Memory B cell (primary cell): ENCODE data around the gene MRGPRD.

ENCODE experiments used
- ATAC-seq: fragments of 150-1000 bp; cut with Tn5 transposase; 2 replicates; pipeline ENCODE4 v1.10.0; 2021; ENCODE audit warnings: low read depth, mild to moderate bottlenecking, moderate library complexity
- DNase-seq, 2 donors: peaks; one replicate each; pipeline ENCODE4 v3.0.0; 2022; ENCODE audit warnings: low spot score in 2 of 2
- H3K27ac Mint-ChIP-seq: one replicate; pipeline ENCODE4 v1.8.0; 2022; ENCODE audit warnings: mild to moderate bottlenecking, moderate library complexity, mixed read lengths
- H3K27me3 Mint-ChIP-seq: one replicate; pipeline ENCODE4 v1.8.0; 2022; ENCODE audit warnings: mixed read lengths
- H3K36me3 Mint-ChIP-seq: one replicate; pipeline ENCODE4 v1.8.0; 2022; ENCODE audit warnings: mild to moderate bottlenecking, mixed read lengths
- H3K4me1 Mint-ChIP-seq: one replicate; pipeline ENCODE4 v1.8.0; 2022; ENCODE audit warnings: mixed read lengths
- H3K4me3 Mint-ChIP-seq: one replicate; pipeline ENCODE4 v1.8.0; 2022; ENCODE audit warnings: mild to moderate bottlenecking, moderate library complexity, mixed read lengths
- H3K9me3 Mint-ChIP-seq: one replicate; pipeline ENCODE4 v1.8.0; 2022; ENCODE audit warnings: mixed read lengths

MRGPRD gene

GRCh38 chr11:68942751-68943271, 38.0 kb downstream of the MRGPRD start:
- H3K27me3 Mint-ChIP-seq, result no peaks in the 10 kb centered on the region
- no peak for DNase-seq
- H3K4me1 Mint-ChIP-seq, result no peaks in the 10 kb centered on the region
- H3K27ac Mint-ChIP-seq, result no peak overlapping the region
- no peak for ATAC-seq
- H3K4me3 Mint-ChIP-seq, result no peak overlapping the region
- H3K9me3 Mint-ChIP-seq, result no peaks in the 10 kb centered on the region
- H3K36me3 Mint-ChIP-seq, result peaks cover 10% of the 10 kb centered on the region

GRCh38 chr11:68942095-68942620, 38.6 kb downstream of the MRGPRD start:
- Mint-ChIP-seq H3K27me3 (no peaks in the 10 kb centered on the region), H3K36me3 (peaks cover 10% of the 10 kb centered on the region), H3K27ac (no peak overlapping the region), H3K4me1 (no peaks in the 10 kb centered on the region), H3K9me3 (no peaks in the 10 kb centered on the region), H3K4me3 (no peak overlapping the region)
- ATAC-seq, result no peak
- DNase-seq, result no peak

- no peak for ATAC-seq
- H3K36me3 Mint-ChIP-seq, result peaks cover 12% of the 10 kb centered on the region
Measured at GRCh38 chr11:68941324-68942094, 39.3 kb downstream of the MRGPRD start.

DNA sequence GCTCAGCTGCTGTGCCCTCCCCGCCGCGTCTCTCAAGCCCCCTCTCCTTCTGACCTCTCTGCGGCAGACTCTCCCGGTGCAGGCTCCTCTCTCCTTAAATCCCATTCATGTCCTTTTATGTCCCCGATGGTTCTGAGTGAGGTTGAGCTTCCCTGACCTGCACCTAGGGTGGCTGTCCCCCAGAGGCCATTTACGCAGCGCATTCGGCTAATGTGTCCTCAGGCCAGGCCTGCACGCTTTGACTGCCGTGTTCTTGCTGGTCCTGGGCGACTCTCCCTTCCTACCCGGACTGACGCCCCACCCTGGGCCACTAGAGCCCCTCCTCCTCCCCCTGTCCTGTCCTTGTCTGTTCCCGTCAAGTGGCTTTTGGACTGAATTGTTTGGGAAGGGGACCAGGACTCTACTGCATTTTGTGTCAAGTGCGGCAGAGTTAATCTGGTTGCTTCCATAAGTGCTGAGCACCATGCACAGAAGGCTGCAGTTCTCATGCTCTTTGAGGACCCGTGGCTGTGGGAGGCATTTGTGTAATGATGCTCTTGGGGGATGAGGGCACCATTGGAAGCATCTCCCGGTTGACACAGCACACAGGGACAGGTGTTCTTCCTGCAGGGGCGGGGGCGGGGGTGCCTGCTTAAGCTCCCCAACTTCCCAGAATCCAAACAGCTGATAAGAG, 40.0 kb downstream of the MRGPRD start:
- Mint-ChIP-seq H3K27me3 (no peaks in the 10 kb centered on the region), H3K27ac (no peak overlapping the region), H3K4me1 (no peaks in the 10 kb centered on the region), H3K36me3 (peaks cover 14% of the 10 kb centered on the region), H3K9me3 (no peaks in the 10 kb centered on the region), H3K4me3 (no peak overlapping the region)
- DNase-seq (no peak), ATAC-seq (no peak)

More at GRCh38 chr11:68941324-68942094, 39.3 kb downstream of the MRGPRD start:
- no peaks in the 10 kb centered on the region for H3K27me3 Mint-ChIP-seq
- H3K27ac Mint-ChIP-seq, result no peak overlapping the region
- H3K9me3 Mint-ChIP-seq, result no peaks in the 10 kb centered on the region
- H3K4me3 Mint-ChIP-seq, result no peak overlapping the region
- H3K4me1 Mint-ChIP-seq, result no peaks in the 10 kb centered on the region
- DNase-seq, result no peak

DNA sequence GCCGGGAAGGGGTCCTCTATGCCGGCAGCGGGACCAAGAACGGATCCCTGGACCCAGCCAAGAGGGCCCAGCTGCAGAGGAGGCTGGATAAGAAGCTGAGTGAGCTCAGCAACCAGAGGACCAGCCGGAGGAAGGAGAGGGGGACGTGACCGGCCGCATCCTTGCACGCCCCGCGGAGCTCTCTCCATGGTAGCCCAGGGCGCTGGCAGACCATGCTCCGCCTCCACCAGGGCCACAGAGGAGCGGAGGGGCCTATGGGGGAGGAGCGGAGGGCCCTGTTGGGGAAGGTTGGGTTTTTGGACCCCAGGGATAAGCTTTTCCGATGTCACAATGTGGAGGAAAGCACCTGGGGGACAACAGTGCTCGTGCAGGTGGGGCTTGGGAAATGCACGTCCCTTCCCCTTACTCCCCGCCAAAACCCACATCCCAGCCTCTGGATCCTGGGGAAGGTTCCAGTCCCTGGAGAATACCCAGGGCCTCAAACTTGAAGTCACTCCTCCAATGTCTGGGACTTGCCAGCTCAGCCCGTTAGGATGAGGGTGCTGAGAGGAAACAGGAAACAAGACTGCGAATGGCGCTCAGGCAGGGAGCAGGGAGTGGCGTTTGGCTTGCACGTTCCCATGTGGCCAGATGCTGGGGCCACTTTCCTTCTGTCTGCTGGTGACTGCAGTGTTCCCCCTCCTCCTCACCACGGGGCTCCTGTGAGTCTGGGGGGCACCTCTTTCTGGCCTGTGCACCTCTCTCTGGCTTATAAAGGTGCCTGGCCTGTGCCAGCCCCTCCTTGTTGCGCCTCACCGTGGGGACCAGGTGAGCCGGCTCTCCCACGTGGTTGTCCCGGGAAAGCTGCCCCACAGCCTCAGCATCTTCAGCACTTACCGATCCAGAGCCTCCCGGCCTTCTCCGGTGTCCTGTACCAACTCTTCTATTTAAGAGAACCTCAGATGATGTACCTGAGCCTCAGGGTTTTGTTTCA, 40.9 kb downstream of the MRGPRD start:
- Mint-ChIP-seq H3K4me3 (no peak overlapping the region), H3K9me3 (no peaks in the 10 kb centered on the region), H3K27ac (no peak overlapping the region), H3K4me1 (no peaks in the 10 kb centered on the region), H3K27me3 (no peaks in the 10 kb centered on the region), H3K36me3 (peaks cover 17% of the 10 kb centered on the region)
- DNase-seq, result no peak
- ATAC-seq, result no peak

- H3K4me3 Mint-ChIP-seq, result no peak overlapping the region
- no peaks in the 10 kb centered on the region for H3K27me3 Mint-ChIP-seq
- peaks cover 18% of the 10 kb centered on the region for H3K36me3 Mint-ChIP-seq
- H3K9me3 Mint-ChIP-seq, result no peaks in the 10 kb centered on the region
- DNase-seq, result no peak
- no peaks in the 10 kb centered on the region for H3K4me1 Mint-ChIP-seq
- no peak for ATAC-seq
- no peak overlapping the region for H3K27ac Mint-ChIP-seq
Measured at GRCh38 chr11:68938816-68939582, 41.8 kb downstream of the MRGPRD start.

DNA sequence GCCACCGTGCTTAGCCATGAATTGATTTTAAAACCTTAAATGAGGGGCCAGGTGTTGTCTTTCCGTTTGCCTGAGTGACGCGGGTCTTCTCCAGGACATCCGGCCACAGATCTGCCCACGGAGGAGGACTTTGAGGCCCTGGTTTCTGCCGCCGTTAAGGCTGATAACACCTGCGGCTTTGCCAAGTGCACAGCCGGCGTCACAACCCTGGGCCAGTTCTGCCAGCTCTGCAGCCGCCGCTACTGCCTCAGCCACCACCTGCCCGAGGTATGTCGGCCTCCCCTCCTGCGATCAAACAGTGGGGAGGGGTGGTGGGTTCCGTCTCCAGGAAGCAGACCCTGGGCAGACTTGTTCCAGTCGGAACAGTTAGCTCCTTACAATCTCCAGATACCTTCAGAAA, 42.7 kb downstream of the MRGPRD start:
- H3K4me1 Mint-ChIP-seq, result no peaks in the 10 kb centered on the region
- no peak overlapping the region for H3K27ac Mint-ChIP-seq
- H3K36me3 Mint-ChIP-seq, result peaks cover 18% of the 10 kb centered on the region
- no peaks in the 10 kb centered on the region for H3K9me3 Mint-ChIP-seq
- DNase-seq, result no peak
- H3K27me3 Mint-ChIP-seq, result no peaks in the 10 kb centered on the region
- H3K4me3 Mint-ChIP-seq, result no peak overlapping the region
- no peak for ATAC-seq

DNA sequence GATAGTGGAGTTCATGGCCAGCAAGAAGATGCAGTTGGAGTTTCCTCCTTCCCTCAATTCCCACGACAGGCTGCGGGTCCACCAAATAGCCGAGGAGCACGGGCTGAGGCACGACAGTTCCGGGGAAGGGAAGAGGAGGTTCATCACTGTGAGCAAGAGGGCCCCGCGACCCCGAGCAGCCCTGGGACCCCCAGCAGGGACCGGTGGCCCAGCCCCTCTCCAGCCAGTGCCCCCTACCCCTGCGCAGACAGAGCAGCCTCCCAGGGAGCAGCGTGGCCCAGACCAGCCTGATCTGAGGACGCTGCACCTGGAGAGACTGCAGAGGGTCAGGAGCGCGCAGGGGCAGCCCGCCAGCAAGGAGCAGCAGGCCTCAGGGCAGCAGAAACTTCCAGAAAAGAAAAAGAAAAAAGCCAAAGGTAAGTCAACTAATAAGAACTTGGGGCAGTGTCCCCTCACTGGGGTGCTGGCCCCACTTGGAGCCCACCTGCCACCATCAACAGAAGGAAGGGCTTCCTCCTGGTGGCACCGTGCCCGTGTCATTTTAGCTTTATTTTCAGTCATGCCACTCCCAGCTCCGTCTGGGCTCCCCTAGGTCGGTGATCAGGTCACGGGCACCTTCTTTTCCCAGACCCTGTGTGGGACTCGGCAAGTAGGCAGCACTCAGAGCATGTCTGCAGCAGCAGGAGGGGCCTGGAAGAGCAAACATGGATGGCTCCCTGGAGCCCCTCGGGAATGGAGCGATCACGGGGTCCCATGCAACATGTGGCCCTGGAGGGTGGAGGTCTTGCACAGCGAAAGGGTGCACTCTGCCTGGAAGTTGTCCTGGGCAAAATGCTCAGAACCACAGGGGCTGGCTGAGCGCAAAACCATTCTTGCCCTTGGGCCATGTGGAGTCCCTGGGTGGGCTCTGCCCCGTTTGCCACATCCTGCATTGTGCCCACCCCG, 43.8 kb downstream of the MRGPRD start:
- Mint-ChIP-seq H3K4me3 (no peak overlapping the region), H3K27me3 (no peaks in the 10 kb centered on the region), H3K36me3 (peaks cover 20% of the 10 kb centered on the region), H3K9me3 (no peaks in the 10 kb centered on the region), H3K27ac (no peak overlapping the region), H3K4me1 (no peaks in the 10 kb centered on the region)
- DNase-seq (no peak), ATAC-seq (no peak)

GRCh38 chr11:68936358-68936636, 44.5 kb downstream of the MRGPRD start:
- no peak for ATAC-seq
- H3K36me3 Mint-ChIP-seq, result peaks cover 24% of the 10 kb centered on the region
- no peak overlapping the region for H3K27ac Mint-ChIP-seq
- no peaks in the 10 kb centered on the region for H3K4me1 Mint-ChIP-seq
- no peaks in the 10 kb centered on the region for H3K9me3 Mint-ChIP-seq
- no peak overlapping the region for H3K4me3 Mint-ChIP-seq
- no peaks in the 10 kb centered on the region for H3K27me3 Mint-ChIP-seq
- DNase-seq, result no peak

- DNase-seq (no peak), ATAC-seq (no peak)
- Mint-ChIP-seq H3K4me3 (no peak overlapping the region), H3K27ac (no peak overlapping the region), H3K27me3 (no peaks in the 10 kb centered on the region), H3K4me1 (no peaks in the 10 kb centered on the region), H3K9me3 (no peaks in the 10 kb centered on the region), H3K36me3 (peaks cover 22% of the 10 kb centered on the region)
Measured at GRCh38 chr11:68935516-68936357, 45.0 kb downstream of the MRGPRD start.

- Mint-ChIP-seq H3K9me3 (no peaks in the 10 kb centered on the region), H3K4me1 (no peaks in the 10 kb centered on the region), H3K27me3 (no peaks in the 10 kb centered on the region), H3K36me3 (peaks cover 25% of the 10 kb centered on the region), H3K27ac (no peak overlapping the region), H3K4me3 (no peak overlapping the region)
- no peak for DNase-seq
- ATAC-seq, result no peak
Measured at GRCh38 chr11:68935066-68935465, 45.7 kb downstream of the MRGPRD start.

DNA sequence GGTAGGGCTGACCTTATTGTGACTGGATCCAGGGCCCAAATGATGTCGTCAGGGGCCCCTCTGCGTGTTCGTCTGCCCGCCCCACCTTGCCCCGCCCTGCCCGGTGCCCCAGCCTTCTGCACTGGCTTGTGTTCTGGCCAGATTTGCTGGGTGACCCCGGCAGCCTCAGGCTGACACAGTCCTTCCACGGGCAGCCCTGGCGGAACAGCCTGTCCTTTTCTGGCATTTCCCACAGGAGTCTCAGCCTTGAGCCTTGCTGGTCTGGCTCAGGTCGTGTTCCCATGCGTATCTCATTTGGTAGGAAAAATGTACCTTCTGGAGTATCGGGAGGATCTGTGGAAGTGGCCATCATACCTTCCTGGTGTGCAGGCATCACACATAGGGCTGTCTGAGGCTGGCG, 46.1 kb downstream of the MRGPRD start:
- DNase-seq, result no peak
- Mint-ChIP-seq H3K27me3 (no peaks in the 10 kb centered on the region), H3K36me3 (peaks cover 28% of the 10 kb centered on the region)

More for the DNA sequence above, 46.1 kb downstream of the MRGPRD start:
- no peaks in the 10 kb centered on the region for H3K4me1 Mint-ChIP-seq
- no peak overlapping the region for H3K27ac Mint-ChIP-seq
- H3K9me3 Mint-ChIP-seq, result no peaks in the 10 kb centered on the region
- no peak for ATAC-seq
- no peak overlapping the region for H3K4me3 Mint-ChIP-seq
